A549 (cell line): ENCODE measurements around the gene PHLDA1. TPM values are rescaled to one million over a fixed set of nuclear protein-coding genes. Genes with fewer than 3 reads are reported as not detected.

Source experiments
- ATAC-seq, 2 experiments: fragments of 200-7000 bp in 1 of 2; fragments of >200 bp in 1 of 2; cut with Nextera tagmentation in 1 of 2; cut with Tn5 transposase in 1 of 2; 3 replicates each; pipeline versions ENCODE4 v1.8.0 to v1.9.1; 2018 to 2020; ENCODE audit warnings: mild to moderate bottlenecking in 1 of 2, moderate library complexity in 1 of 2
- CTCF ChIA-PET: fragments of 300-600 bp; sonication (Branson Sonifier 250); formaldehyde crosslinking; extraction: SDS; loops from one replicate; lab custom pipeline; 2021; ENCODE audit warnings: antibody characterized with exemption, inconsistent platforms; lab: Yijun Ruan, JAX
- POLR2A ChIA-PET: fragments of 350-600 bp; formaldehyde crosslinking; extraction: SDS; loops from one replicate; lab custom pipeline; 2021; ENCODE audit warnings: antibody characterized with exemption, inconsistent platforms; lab: Yijun Ruan, JAX
- DNase-seq, 2 experiments: peaks; one replicate each; pipeline versions ENCODE4 v3.0.0 to v3.0.0-alpha.2; 2011 to 2016; ENCODE audit warnings: low read depth in 1 of 2, low spot score in 1 of 2
- FAIRE-seq: peaks from 2 replicates; lab custom pipeline; 2011; peaks lifted over from hg19 to GRCh38; lab: Jason Lieb, UNC
- H3K27ac ChIP-seq, 2 experiments: fragments of >200 bp; sonication (Bioruptor Twin); formaldehyde crosslinking; 3 replicates each; pipeline ENCODE4 v1.5.1; 2016 to 2017
- H3K4me1 ChIP-seq: fragments of >200 bp; sonication (Bioruptor Twin); formaldehyde crosslinking; 3 replicates; pipeline ENCODE4 v1.6.1; 2016
- H3K4me2 ChIP-seq: fragments of >200 bp; sonication (Bioruptor Twin); formaldehyde crosslinking; 3 replicates; pipeline ENCODE4 v1.6.1; 2016
- H3K4me3 ChIP-seq: fragments of >200 bp; sonication (Bioruptor Twin); formaldehyde crosslinking; 3 replicates; pipeline ENCODE4 v1.5.1; 2016
- H3K9me3 ChIP-seq: fragments of >200 bp; sonication (Bioruptor Twin); formaldehyde crosslinking; 3 replicates; pipeline ENCODE4 v1.6.1; 2016
- BHLHE40 ChIP-seq: IDR thresholded peaks from 2 replicates; pipeline ENCODE4 v1.6.1; 2012; ENCODE audit warnings: low read depth, low read length, inconsistent platforms
- CBX8 ChIP-seq: fragments of 200-600 bp; sonication (generic); IDR thresholded peaks from 2 replicates; pipeline ENCODE4 v1.6.1; 2016
- EHMT2 ChIP-seq: fragments of 200-600 bp; sonication (generic); IDR thresholded peaks from 2 replicates; pipeline ENCODE4 v1.6.1; 2016; ENCODE audit warnings: antibody characterized with exemption, low read depth, mild to moderate bottlenecking, moderate library complexity
- ESRRA ChIP-seq: fragments of 150-350 bp; IDR thresholded peaks from 2 replicates; pipeline ENCODE4 v1.6.1; 2014; ENCODE audit warnings: mild to moderate bottlenecking, low read length, borderline replicate concordance
- FOSB ChIP-seq: fragments of 250-450 bp; sonication (Bioruptor Pico); IDR thresholded peaks from 2 replicates; pipeline ENCODE4 v1.5.0; 2020; ENCODE audit warnings: mild to moderate bottlenecking, moderate library complexity
- FOXS1 ChIP-seq: fragments of 250-450 bp; sonication (Bioruptor Pico); IDR thresholded peaks from 2 replicates; pipeline ENCODE4 v1.5.0; 2020; ENCODE audit warnings: mild to moderate bottlenecking, moderate library complexity
- GATA3 ChIP-seq: IDR thresholded peaks from 2 replicates; pipeline ENCODE4 v1.6.1; 2012; ENCODE audit warnings: borderline replicate concordance
- HDAC2 ChIP-seq: fragments of 200-600 bp; sonication (generic); IDR thresholded peaks from 2 replicates; pipeline ENCODE4 v1.6.1; 2016
- HEYL ChIP-seq: fragments of 250-450 bp; sonication (Bioruptor Pico); IDR thresholded peaks from 2 replicates; pipeline ENCODE4 v1.8.0; 2021; ENCODE audit warnings: mild to moderate bottlenecking, moderate library complexity
- HOXA7 ChIP-seq: fragments of 250-450 bp; sonication (Bioruptor Pico); IDR thresholded peaks from 2 replicates; pipeline ENCODE4 v1.5.0; 2020; ENCODE audit warnings: mild to moderate bottlenecking, moderate library complexity
- MAFK ChIP-seq: fragments of 450-650 bp; IDR thresholded peaks from 2 replicates; pipeline ENCODE4 v1.6.1; 2014; ENCODE audit not compliant: partially characterized antibody
- MAZ ChIP-seq: fragments of 150-350 bp; IDR thresholded peaks from 2 replicates; pipeline ENCODE4 v1.6.1; 2014; ENCODE audit warnings: antibody characterized with exemption, low read depth, low read length, borderline replicate concordance
- NR3C1 ChIP-seq: fragments of >200 bp; sonication (Bioruptor Twin); formaldehyde crosslinking; IDR thresholded peaks from 3 replicates; pipeline ENCODE4 v1.6.1; 2017
- PBX3 ChIP-seq: IDR thresholded peaks from 2 replicates; pipeline ENCODE4 v1.6.1; 2012
- PHF8 ChIP-seq: fragments of 200-600 bp; sonication (generic); IDR thresholded peaks from 2 replicates; pipeline ENCODE4 v1.6.1; 2016; ENCODE audit warnings: low read depth, mild to moderate bottlenecking, antibody characterized with exemption, moderate library complexity, borderline replicate concordance
- POLR2AphosphoS2 ChIP-seq: conservative IDR thresholded peaks from 2 replicates; pipeline ENCODE4 v1.6.1; 2012; ENCODE audit warnings: low read length, improper control_type of control experiment, inconsistent platforms
- RARB ChIP-seq: fragments of 250-450 bp; sonication (Bioruptor Pico); IDR thresholded peaks from 2 replicates; pipeline ENCODE4 v1.8.0; 2021; ENCODE audit warnings: mild to moderate bottlenecking, moderate library complexity
- RFX5 ChIP-seq: fragments of 450-650 bp; IDR thresholded peaks from 2 replicates; pipeline ENCODE4 v1.7.1; 2014; ENCODE audit warnings: antibody characterized with exemption, mild to moderate bottlenecking, moderate library complexity
- SMC3 ChIP-seq: fragments of >200 bp; sonication (Bioruptor Twin); formaldehyde crosslinking; IDR thresholded peaks from 3 replicates; pipeline ENCODE4 v1.6.1; 2018; ENCODE audit warnings: inconsistent platforms
- ZSCAN20 ChIP-seq: fragments of 250-450 bp; sonication (Bioruptor Pico); IDR thresholded peaks from 2 replicates; pipeline ENCODE4 v1.8.0; 2022; ENCODE audit warnings: mild to moderate bottlenecking, moderate library complexity
- WGBS: methylation state at CpG from one replicate; pipeline ENCODE4 v1.1.6; 2017; ENCODE audit errors: missing lambda C conversion rate; 5-methylcytosine and 5-hydroxymethylcytosine counted together
- polyA plus RNA-seq, 4 experiments: library from polyadenylated mRNA; depleted of rRNA in 3 of 4; stranded (reverse); fragments of >200 nt; fragmentation: RNase III in 1 of 4; extraction: RNeasy Plus Mini Kit Qiagen cat#74134 plus additional on column Dnase treatment in 1 of 4; gene quantifications; 2 replicates in 3 of 4; 3 replicates in 1 of 4; pipeline ENCODE4 v1.2.3, GENCODE V29; 2011 to 2017
- TF ChIP-seq, protein P1 (sequence below): fragments of >200 bp; sonication (Bioruptor Twin); formaldehyde crosslinking; IDR thresholded peaks from 3 replicates; pipeline ENCODE4 v1.6.1; 2016
- TF ChIP-seq, protein P2 (sequence below): fragments of 250-450 bp; sonication (Bioruptor Pico); IDR thresholded peaks from 2 replicates; pipeline ENCODE4 v1.5.0; 2020; ENCODE audit warnings: low read depth, mild to moderate bottlenecking, moderate library complexity

Gene PHLDA1
- polyA plus RNA-seq, 2 of the 4 experiments (the other 2 are of a cell fraction), result 43.1 to 71.6 TPM

- no peaks in the 10 kb centered on the region for H3K9me3 ChIP-seq
- 79% methylated on average over 4 of the region's 4 CpGs for WGBS
- H3K27ac ChIP-seq, result no peak overlapping the region
- no peak for TF ChIP-seq HDAC2
- TF ChIP-seq, protein P1, sequence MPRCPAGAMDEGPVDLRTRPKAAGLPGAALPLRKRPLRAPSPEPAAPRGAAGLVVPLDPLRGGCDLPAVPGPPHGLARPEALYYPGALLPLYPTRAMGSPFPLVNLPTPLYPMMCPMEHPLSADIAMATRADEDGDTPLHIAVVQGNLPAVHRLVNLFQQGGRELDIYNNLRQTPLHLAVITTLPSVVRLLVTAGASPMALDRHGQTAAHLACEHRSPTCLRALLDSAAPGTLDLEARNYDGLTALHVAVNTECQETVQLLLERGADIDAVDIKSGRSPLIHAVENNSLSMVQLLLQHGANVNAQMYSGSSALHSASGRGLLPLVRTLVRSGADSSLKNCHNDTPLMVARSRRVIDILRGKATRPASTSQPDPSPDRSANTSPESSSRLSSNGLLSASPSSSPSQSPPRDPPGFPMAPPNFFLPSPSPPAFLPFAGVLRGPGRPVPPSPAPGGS, result no peak
- TF ChIP-seq HEYL (CRISPR knock-in tag), result no peak
- H3K4me2 ChIP-seq, result no peak overlapping the region
- H3K4me3 ChIP-seq, result no peak overlapping the region
- no peak for DNase-seq
- CTCF ChIA-PET, result interaction anchor here (1.0 to 4.1 kb wide), 4 partner anchors 9 to 324 kb away, joined by 3 to 17 read pairs (median 4); no protein-coding TSS in a partner anchor
- peaks cover 39% of the 10 kb centered on the region; the same call in 2 of the 3 replicates for H3K4me1 ChIP-seq
- POLR2A ChIA-PET, result no interaction called here
- no peak for ATAC-seq
- peak; percentile 43 for FAIRE-seq
Measured at GRCh38 chr12:76049575-76050251, 18.1 kb upstream of the PHLDA1 start.

GRCh38 chr12:76047742-76048141 is 16.2 kb upstream of the PHLDA1 start:
- H3K27ac ChIP-seq, result no peak overlapping the region
- ATAC-seq, result no peak

DNA sequence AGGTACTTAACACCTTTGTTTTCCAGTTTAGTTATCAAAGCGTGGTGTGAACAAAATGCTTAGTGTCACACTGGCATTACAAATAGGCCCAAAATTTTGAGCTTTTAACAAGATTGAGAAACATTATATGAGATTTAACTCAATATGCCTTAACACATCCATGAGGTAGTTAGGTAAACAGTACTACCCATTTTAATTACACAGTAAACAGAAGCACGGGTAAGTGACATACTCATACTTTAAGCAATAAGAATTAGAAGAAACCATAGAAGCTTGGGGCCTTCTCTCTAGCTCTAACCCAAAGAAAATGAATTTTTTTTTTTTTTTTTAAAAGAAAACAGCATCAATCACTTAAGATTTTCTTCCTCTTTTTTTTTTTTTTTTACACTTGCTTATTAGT is 15.5 kb upstream of the PHLDA1 start:
- ChIA-PET POLR2A (no interaction called here), CTCF (no interaction called here)
- ATAC-seq (no peak), FAIRE-seq (no peak), DNase-seq (no peak)
- Histone ChIP-seq H3K4me3 (no peak overlapping the region), H3K9me3 (no peaks in the 10 kb centered on the region), H3K4me2 (no peak overlapping the region), H3K4me1 (peaks cover 30% of the 10 kb centered on the region; the same call in 2 of the 3 replicates), H3K27ac (no peak overlapping the region)
- TF ChIP-seq HDAC2, result no peak
- no peak for TF ChIP-seq BHLHE40
- no peak for TF ChIP-seq ZSCAN20
- TF ChIP-seq ESRRA, result no peak
- no peak for TF ChIP-seq RFX5
- TF ChIP-seq FOXS1, result no peak
- no peak for TF ChIP-seq NR3C1
- no peak for TF ChIP-seq PHF8
- TF ChIP-seq CBX8, result no peak
- TF ChIP-seq FOSB (CRISPR knock-in tag), result no peak
- no peak for TF ChIP-seq GATA3
- no peak for TF ChIP-seq MAZ
- no peak for TF ChIP-seq MAFK
- no peak; the same call in 1 of the 2 replicates for TF ChIP-seq POLR2AphosphoS2
- WGBS, result 66% methylated on average over 2 of the region's 2 CpGs

More at GRCh38 chr12:76047742-76048141, 16.2 kb upstream of the PHLDA1 start:
- TF ChIP-seq EHMT2 (no peak), HOXA7 (CRISPR knock-in tag) (no peak), RARB (no peak), PBX3 (no peak), HDAC2 (no peak), SMC3 (no peak), ZSCAN20 (no peak)
- TF ChIP-seq, protein P2, sequence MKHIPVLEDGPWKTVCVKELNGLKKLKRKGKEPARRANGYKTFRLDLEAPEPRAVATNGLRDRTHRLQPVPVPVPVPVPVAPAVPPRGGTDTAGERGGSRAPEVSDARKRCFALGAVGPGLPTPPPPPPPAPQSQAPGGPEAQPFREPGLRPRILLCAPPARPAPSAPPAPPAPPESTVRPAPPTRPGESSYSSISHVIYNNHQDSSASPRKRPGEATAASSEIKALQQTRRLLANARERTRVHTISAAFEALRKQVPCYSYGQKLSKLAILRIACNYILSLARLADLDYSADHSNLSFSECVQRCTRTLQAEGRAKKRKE, result no peak
- TF ChIP-seq, all 56 proteins: peak for 0
- DNase-seq, result no peak
- no peaks in the 10 kb centered on the region for H3K9me3 ChIP-seq
- POLR2A ChIA-PET, result no interaction called here
- H3K4me2 ChIP-seq, result no peak overlapping the region
- no peak overlapping the region for H3K4me3 ChIP-seq
- FAIRE-seq, result peak; percentile 36
- peaks cover 37% of the 10 kb centered on the region; the same call in 2 of the 3 replicates for H3K4me1 ChIP-seq
- WGBS, result 79% methylated on average over 2 of the region's 2 CpGs
- CTCF ChIA-PET, result interaction anchor here (0.6 to 4.1 kb wide), 3 partner anchors 10 to 408 kb away, joined by 3 to 17 read pairs (median 3); no protein-coding TSS in a partner anchor
